Fibroblast of villous mesenchyme (primary cell): ENCODE measurements around the gene MRGPRE. TPM values are rescaled to one million over a fixed set of nuclear protein-coding genes. Genes with fewer than 3 reads are reported as not detected.

Experiments
- DNase-seq: peaks from one replicate; pipeline ENCODE4 v3.0.0-alpha.2; 2010; ENCODE audit warnings: low read depth
- H3K4me3 ChIP-seq: 2 replicates; pipeline ENCODE4 v1.5.1; 2011; ENCODE audit warnings: low read depth, mild to moderate bottlenecking, low read length
- CTCF ChIP-seq: IDR thresholded peaks from 2 replicates; pipeline ENCODE4 v1.5.1; 2012; ENCODE audit warnings: low read depth, mild to moderate bottlenecking, low read length; ENCODE audit not compliant: insufficient read depth
- total RNA-seq: library from RNA; depleted of rRNA; stranded (reverse); fragments of >200 nt; gene quantifications from 2 replicates; pipeline ENCODE4 v1.2.3, GENCODE V29; 2012

The MRGPRE gene
- total RNA-seq, 1 donor: not detected

GRCh38 chr11:3228445-3228829, 3.8 kb downstream of the MRGPRE start:
- no peak for DNase-seq
- TF ChIP-seq CTCF: no peak
- H3K4me3 ChIP-seq: no peak overlapping the region

- no peak for DNase-seq
- TF ChIP-seq CTCF: no peak
- no peak overlapping the region for H3K4me3 ChIP-seq
Measured at GRCh38 chr11:3227568-3228444, 4.4 kb downstream of the MRGPRE start.

- no peak overlapping the region for H3K4me3 ChIP-seq
- DNase-seq: no peak
- TF ChIP-seq CTCF: no peak
Measured at GRCh38 chr11:3226846-3227567, 5.2 kb downstream of the MRGPRE start.

DNA sequence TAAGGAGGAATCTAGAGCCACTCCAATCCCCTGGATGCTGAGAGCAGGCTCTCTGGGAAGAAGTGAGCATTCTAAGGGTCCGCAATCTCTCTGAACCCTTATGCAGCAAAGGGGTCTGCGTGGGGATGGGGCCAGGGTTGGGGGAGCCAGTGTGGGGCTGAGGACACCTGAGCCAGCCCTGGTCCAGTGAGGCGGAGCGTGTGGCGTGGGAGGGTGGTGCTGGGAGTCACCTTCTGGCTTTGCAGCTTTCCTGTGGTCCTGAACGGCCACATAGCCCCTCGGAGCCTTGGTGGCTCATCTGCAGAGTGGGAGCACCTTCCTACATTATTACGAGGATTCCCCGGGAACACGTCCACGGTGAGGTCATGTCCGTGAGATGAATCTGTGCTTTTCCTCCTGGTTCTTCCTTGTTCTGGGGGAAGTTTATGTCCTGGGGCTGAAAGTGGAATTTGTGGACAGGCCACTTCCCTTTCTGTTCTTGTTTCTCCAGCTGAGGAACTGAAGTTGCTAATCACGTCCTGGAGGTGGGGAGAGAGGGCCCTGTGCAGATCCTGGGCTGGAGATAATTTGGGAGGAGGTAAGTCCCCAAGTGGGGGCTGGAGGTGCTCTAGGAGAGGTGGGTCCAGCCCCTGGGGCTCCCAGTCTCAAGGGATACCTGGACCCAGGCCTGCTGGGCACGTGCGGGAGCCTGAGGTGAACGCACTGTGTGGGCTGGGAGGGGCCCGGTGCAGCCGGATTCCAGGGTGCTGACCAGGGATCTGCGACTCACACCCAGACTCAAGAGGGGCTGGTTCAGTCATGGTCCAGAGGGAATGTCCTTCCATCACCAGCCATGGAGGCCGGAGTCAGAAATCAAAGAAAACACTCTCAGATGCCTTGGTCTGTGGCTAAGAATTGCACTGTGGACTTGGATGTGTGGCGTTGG, 6.1 kb downstream of the MRGPRE start:
- H3K4me3 ChIP-seq: no peak overlapping the region
- DNase-seq: no peak
- TF ChIP-seq CTCF: no peak

GRCh38 chr11:3225159-3225758, 7.0 kb downstream of the MRGPRE start:
- no peak overlapping the region for H3K4me3 ChIP-seq
- DNase-seq: no peak
- no peak for TF ChIP-seq CTCF

- no peak for TF ChIP-seq CTCF
- no peak for DNase-seq
- H3K4me3 ChIP-seq: no peak overlapping the region
Measured at GRCh38 chr11:3224401-3225057, 7.7 kb downstream of the MRGPRE start.
